Lower leg skin (tissue), 4 donors: ENCODE results near the gene SH3RF3. TPM values are rescaled to one million over a fixed set of nuclear protein-coding genes. Genes with fewer than 3 reads are reported as not detected.

Experiments
- DNase-seq, 2 donors: peaks; one replicate each; pipeline ENCODE4 v3.0.0-alpha.2; 2019; ENCODE audit warnings: low spot score in 2 of 2
- H3K4me3 ChIP-seq: fragments of 200-600 bp; sonication (generic); 2 replicates; pipeline ENCODE4 v1.5.1; 2017; ENCODE audit warnings: mild to moderate bottlenecking, low read depth; ENCODE audit not compliant: poor library complexity, severe bottlenecking
- CTCF ChIP-seq, 3 donors: fragments of 450-650 bp; IDR thresholded peaks; one replicate each; pipeline ENCODE4 v1.5.1; 2016; ENCODE audit warnings: antibody characterized with exemption in 3 of 3, mild to moderate bottlenecking in 3 of 3, moderate library complexity in 2 of 3
- POLR2A ChIP-seq, 2 donors: fragments of 450-650 bp; IDR thresholded peaks; one replicate each; pipeline ENCODE4 v1.6.1; 2016 to 2017; ENCODE audit warnings: antibody characterized with exemption in 2 of 2, mild to moderate bottlenecking in 1 of 2, moderate library complexity in 1 of 2
- WGBS, 2 donors: methylation state at CpG; one replicate each; pipeline ENCODE4 v1.1.5; 2018; 5-methylcytosine and 5-hydroxymethylcytosine counted together
- intact Hi-C: fragments of 100-400 bp; cut with DNase I; formaldehyde crosslinking; loops from one replicate; pipeline ENCODE4 v1.15.0; 2023; ENCODE audit warnings: low total_unique reads
- total RNA-seq, 4 donors: library from RNA; depleted of rRNA; stranded (reverse); fragments of >200 nt; gene quantifications; one replicate each; pipeline ENCODE4 v1.1.0, GENCODE V29; 2016

The SH3RF3 gene
- total RNA-seq, 4 donors from 2014 or later: 1.9 to 7.4 (median 3.2) TPM

GRCh38 chr2:109129921-109130722 is 1.1 kb downstream of the SH3RF3 start:
- intact Hi-C loops: loop anchor here (5.0 kb wide), 1 partner anchor 382 kb away; no protein-coding TSS in a partner anchor
- 10 to 11% methylated on average over 39 to 51 of the region's 56 CpGs for WGBS, 2 donors
- DNase-seq: peak in 1 of 2 donors; percentile 89
- peak overlapping the region; percentile 55 for H3K4me3 ChIP-seq
- TF ChIP-seq POLR2A (IDR thresholded peaks at IDR 0.05) (no peak), CTCF (IDR thresholded peaks at IDR 0.05) (no peak)

- intact Hi-C loops: no loop called here
- TF ChIP-seq POLR2A (IDR thresholded peaks at IDR 0.05) (no peak), CTCF (IDR thresholded peaks at IDR 0.05) (no peak)
- no peak for DNase-seq
- no peak overlapping the region for H3K4me3 ChIP-seq
- 59 to 64% methylated on average over 5 of the region's 5 CpGs for WGBS, 2 donors
Observed at GRCh38 chr2:109130723-109130995, 1.7 kb downstream of the SH3RF3 start.

GRCh38 chr2:109131777-109132176 is 2.8 kb downstream of the SH3RF3 start:
- TF ChIP-seq CTCF (IDR thresholded peaks at IDR 0.05) (no peak), POLR2A (IDR thresholded peaks at IDR 0.05) (no peak)
- DNase-seq: peak in 1 of 2 donors; percentile 3
- no peak overlapping the region for H3K4me3 ChIP-seq
- 80 to 93% methylated on average over 4 of the region's 4 CpGs for WGBS, 2 donors
- intact Hi-C loops: no loop called here

- intact Hi-C loops: no loop called here
- H3K4me3 ChIP-seq: no peak overlapping the region
- DNase-seq: no peak
- no peak for TF ChIP-seq POLR2A (IDR thresholded peaks at IDR 0.05)
- TF ChIP-seq CTCF (IDR thresholded peaks at IDR 0.05): no peak
Observed at GRCh38 chr2:109132626-109133025, 3.6 kb downstream of the SH3RF3 start.

- TF ChIP-seq CTCF (IDR thresholded peaks at IDR 0.05) (no peak), POLR2A (IDR thresholded peaks at IDR 0.05) (no peak)
- WGBS, 2 donors: 89 to 97% methylated on average over 3 of the region's 3 CpGs
- no peak overlapping the region for H3K4me3 ChIP-seq
- DNase-seq: peak in 1 of 2 donors; percentile 20
- intact Hi-C loops: no loop called here
Observed at GRCh38 chr2:109133746-109134145, 4.7 kb downstream of the SH3RF3 start.
